Peyer's patch (tissue), 4 donors: ENCODE data around the gene AGAP2.

Experiments
- POLR2A ChIP-seq, 2 donors: fragments of 450-650 bp; IDR thresholded peaks; one replicate each; pipeline ENCODE4 v1.5.1; 2017; ENCODE audit warnings: antibody characterized with exemption in 2 of 2, mild to moderate bottlenecking in 2 of 2, moderate library complexity in 2 of 2
- TF ChIP-seq, protein P1 (sequence below), 6 experiments: fragments of 450-650 bp in 4 of 6; fragments of 200-600 bp in 2 of 6; sonication (generic) in 1 of 6; IDR thresholded peaks; one replicate each; pipeline ENCODE4 v1.5.1; 2017 to 2019; ENCODE audit warnings: antibody characterized with exemption in 6 of 6, mild to moderate bottlenecking in 3 of 6, moderate library complexity in 1 of 6

DNA sequence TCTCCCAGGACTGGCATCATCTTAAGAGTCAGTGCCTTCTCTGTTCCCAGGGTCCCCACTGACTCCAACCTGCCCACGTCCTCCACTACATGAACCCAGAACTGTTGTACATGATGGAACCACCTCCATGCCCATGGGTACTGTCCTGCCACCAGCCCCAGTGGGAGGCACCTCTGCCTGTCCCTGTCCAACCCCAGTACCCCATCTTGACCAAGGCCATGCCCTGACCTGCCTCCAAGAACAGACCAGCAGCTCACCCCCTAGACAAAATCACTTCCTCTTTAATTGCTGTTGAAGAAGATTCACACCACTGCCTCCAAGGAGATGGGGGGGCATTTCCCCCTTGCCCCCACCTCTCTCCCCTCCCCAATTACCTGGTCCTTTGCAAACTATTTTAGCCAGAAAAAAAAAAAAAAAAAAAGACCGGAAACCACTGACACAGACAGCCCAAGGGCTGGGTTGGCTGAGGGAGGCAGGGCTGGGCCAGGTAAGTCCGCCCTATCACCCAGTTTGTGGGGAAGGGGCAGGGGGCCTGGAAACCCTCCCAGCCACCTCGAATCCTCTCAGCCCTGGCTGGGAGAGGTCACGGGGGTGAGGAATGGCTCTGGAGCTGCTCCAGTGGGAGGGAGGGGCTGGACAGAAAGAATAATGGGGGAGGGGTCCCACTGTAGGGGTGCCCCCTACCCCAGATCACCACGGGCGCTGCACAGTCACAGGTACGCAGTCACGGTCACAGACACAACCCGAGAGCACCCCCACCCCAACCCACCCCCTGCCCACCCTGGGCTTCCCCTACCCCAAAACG lies 13.4 kb downstream of the AGAP2 start:
- TF ChIP-seq, protein P1, sequence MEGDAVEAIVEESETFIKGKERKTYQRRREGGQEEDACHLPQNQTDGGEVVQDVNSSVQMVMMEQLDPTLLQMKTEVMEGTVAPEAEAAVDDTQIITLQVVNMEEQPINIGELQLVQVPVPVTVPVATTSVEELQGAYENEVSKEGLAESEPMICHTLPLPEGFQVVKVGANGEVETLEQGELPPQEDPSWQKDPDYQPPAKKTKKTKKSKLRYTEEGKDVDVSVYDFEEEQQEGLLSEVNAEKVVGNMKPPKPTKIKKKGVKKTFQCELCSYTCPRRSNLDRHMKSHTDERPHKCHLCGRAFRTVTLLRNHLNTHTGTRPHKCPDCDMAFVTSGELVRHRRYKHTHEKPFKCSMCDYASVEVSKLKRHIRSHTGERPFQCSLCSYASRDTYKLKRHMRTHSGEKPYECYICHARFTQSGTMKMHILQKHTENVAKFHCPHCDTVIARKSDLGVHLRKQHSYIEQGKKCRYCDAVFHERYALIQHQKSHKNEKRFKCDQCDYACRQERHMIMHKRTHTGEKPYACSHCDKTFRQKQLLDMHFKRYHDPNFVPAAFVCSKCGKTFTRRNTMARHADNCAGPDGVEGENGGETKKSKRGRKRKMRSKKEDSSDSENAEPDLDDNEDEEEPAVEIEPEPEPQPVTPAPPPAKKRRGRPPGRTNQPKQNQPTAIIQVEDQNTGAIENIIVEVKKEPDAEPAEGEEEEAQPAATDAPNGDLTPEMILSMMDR (IDR thresholded peaks at IDR 0.05) = no peak
- no peak for TF ChIP-seq POLR2A (IDR thresholded peaks at IDR 0.05)
